ENCODE data around the gene PARD3B. TPM values are rescaled to one million over a fixed set of nuclear protein-coding genes. Genes with fewer than 3 reads are reported as not detected.

The PARD3B gene
- total and polyA plus RNA-seq, 8 donors = 18.5 to 24.6 (median 21.1) TPM

DNA sequence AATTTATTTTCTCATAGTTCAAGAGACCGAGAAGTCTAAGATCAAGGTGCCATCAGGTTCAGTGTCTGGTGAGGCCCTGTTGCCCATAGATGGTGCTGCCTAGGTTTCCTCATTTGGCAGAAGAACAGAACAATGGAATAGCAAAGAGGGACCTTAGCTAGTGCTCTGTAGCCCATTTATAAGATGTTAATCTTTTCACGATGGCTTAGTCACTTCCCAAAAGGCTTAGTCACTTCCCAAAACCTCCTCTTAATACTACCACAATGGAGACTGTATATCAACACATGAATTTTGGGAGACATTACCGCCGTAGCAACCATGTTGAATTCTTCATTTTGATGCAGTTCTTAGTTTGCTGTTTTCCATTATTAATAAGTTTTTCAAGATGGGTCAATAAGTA lies 890.7 kb downstream of the PARD3B start:
- TF ChIP-seq, protein P1, sequence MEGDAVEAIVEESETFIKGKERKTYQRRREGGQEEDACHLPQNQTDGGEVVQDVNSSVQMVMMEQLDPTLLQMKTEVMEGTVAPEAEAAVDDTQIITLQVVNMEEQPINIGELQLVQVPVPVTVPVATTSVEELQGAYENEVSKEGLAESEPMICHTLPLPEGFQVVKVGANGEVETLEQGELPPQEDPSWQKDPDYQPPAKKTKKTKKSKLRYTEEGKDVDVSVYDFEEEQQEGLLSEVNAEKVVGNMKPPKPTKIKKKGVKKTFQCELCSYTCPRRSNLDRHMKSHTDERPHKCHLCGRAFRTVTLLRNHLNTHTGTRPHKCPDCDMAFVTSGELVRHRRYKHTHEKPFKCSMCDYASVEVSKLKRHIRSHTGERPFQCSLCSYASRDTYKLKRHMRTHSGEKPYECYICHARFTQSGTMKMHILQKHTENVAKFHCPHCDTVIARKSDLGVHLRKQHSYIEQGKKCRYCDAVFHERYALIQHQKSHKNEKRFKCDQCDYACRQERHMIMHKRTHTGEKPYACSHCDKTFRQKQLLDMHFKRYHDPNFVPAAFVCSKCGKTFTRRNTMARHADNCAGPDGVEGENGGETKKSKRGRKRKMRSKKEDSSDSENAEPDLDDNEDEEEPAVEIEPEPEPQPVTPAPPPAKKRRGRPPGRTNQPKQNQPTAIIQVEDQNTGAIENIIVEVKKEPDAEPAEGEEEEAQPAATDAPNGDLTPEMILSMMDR (IDR thresholded peaks at IDR 0.05) = no peak
- ATAC-seq = no peak
- no peaks in the 10 kb centered on the region for H3K9me3 ChIP-seq
- H3K4me3 ChIP-seq = no peak overlapping the region
- intact Hi-C loops (cut with DNase I) = no loop called here
- no peak overlapping the region for H3K27ac ChIP-seq
- no peaks in the 10 kb centered on the region for H3K27me3 ChIP-seq
- no peak for DNase-seq
- no peaks in the 10 kb centered on the region for H3K36me3 ChIP-seq
- H3K4me1 ChIP-seq = no peaks in the 10 kb centered on the region

DNA sequence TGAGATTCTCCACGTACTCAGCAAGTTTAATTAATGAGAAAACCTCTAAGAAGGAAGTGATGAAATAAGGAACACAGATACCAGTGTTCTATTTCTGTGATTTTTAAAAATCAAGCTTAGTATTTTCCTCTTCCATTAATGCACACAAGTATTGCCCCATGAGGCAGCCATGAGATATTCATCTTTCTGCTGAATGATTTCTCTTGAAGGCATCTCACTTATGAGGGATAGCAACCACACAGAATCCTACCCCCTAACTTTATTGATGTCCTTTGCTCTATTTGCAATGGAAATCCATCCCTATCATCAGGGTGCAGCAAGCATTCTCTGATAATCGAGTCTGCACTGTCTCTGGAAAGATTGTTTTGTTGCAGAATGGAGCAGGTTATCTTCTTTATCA lies 893.0 kb downstream of the PARD3B start:
- TF ChIP-seq, protein P1 (IDR thresholded peaks at IDR 0.05) = no peak
- H3K9me3 ChIP-seq = peaks cover 0 to 7% of the 10 kb centered on the region in 2 donors
- intact Hi-C loops (cut with DNase I) = no loop called here
- ATAC-seq (no peak), DNase-seq (no peak)
- H3K4me3 ChIP-seq = no peak overlapping the region
- no peaks in the 10 kb centered on the region for H3K4me1 ChIP-seq
- H3K27ac ChIP-seq = no peak overlapping the region
- no peaks in the 10 kb centered on the region for H3K27me3 ChIP-seq
- no peaks in the 10 kb centered on the region for H3K36me3 ChIP-seq

DNA sequence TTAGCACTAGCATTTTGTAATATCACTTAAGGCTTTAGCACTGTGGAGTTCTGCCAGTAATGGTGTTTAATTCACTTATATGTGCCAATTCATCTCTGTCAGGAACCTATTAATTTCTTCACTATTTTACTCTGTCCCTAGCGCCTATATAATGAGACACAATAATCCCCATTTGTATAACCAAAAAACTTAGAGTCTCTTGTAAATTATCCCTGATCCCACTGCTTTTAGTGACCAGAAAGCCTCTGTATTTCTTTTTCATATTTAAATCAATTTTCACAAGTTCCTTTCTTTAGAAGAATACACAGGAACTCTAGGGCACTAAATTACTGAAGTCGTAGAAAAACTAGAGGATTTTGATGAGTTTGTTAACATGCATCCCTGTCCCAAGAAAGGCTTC lies 894.3 kb downstream of the PARD3B start:
- ATAC-seq (no peak), DNase-seq (no peak)
- TF ChIP-seq, protein P1 (IDR thresholded peaks at IDR 0.05) = no peak
- intact Hi-C loops (cut with DNase I) = no loop called here
- Histone ChIP-seq H3K4me1 (no peaks in the 10 kb centered on the region), H3K4me3 (no peak overlapping the region), H3K36me3 (no peaks in the 10 kb centered on the region), H3K9me3 (peaks cover 0 to 7% of the 10 kb centered on the region in 2 donors), H3K27ac (no peak overlapping the region), H3K27me3 (no peaks in the 10 kb centered on the region)

DNA sequence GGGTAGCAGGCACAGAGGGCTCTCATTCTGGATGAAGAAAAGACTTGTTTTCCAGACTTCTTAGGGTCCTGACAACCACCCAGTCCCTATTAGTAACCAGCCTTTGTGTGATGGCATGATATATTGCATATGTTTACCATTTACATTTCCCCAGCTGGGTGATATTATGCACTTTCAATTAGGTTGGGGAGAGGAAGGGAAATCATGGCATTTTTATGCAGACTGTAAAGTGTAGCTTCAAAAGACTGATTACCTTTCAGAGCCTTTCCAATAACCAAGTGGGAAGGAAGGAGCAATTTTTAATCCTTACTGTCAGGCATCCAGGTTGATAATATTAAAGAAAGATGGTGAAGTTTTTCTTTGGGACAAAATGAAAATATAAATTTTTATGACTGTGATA lies 896.2 kb downstream of the PARD3B start:
- Histone ChIP-seq H3K27ac (no peak overlapping the region), H3K27me3 (no peaks in the 10 kb centered on the region), H3K4me3 (no peak overlapping the region), H3K9me3 (peaks cover 0 to 7% of the 10 kb centered on the region in 2 donors), H3K36me3 (no peaks in the 10 kb centered on the region), H3K4me1 (no peaks in the 10 kb centered on the region)
- DNase-seq = no peak
- ATAC-seq = no peak
- TF ChIP-seq, protein P1 (IDR thresholded peaks at IDR 0.05) = no peak
- intact Hi-C loops (cut with DNase I) = no loop called here

DNA sequence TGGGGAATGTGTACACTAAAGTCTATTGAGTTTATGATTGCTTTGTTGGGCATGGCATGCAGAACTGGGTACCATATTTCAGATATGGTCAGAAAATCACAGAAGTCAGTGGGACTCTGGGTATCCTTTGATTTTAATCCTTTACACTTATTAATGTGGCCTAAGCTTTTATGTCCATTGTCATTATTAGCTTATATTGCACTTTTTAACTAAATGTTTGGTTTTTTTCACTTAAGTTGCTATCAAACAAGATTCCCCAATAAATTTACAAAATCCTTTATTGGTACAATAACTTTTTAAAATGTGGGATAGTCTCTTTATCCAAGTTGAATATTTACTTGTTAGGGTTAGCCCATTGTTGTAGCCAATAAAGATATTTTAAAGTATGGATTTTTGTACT lies 902.9 kb downstream of the PARD3B start:
- H3K4me1 ChIP-seq = no peaks in the 10 kb centered on the region
- no peaks in the 10 kb centered on the region for H3K27me3 ChIP-seq
- no peaks in the 10 kb centered on the region for H3K36me3 ChIP-seq
- no peak for ATAC-seq
- H3K27ac ChIP-seq = no peak overlapping the region
- no peaks in the 10 kb centered on the region for H3K9me3 ChIP-seq
- DNase-seq = no peak
- no peak overlapping the region for H3K4me3 ChIP-seq
- intact Hi-C loops (cut with DNase I) = no loop called here
- TF ChIP-seq, protein P1 (IDR thresholded peaks at IDR 0.05) = no peak
